Measurements from ENCODE around the gene DMGDH.
A peak's percentile ranks its signal among the peaks of the same experiment; 100 is the strongest.

Gene DMGDH

GRCh38 chr5:79008362-79008761 lies 61.1 kb downstream of the DMGDH start:
- DNase-seq: no peak

GRCh38 chr5:79007872-79008271 lies 61.6 kb downstream of the DMGDH start:
- no peak for DNase-seq

- DNase-seq: no peak
Observed at GRCh38 chr5:79005936-79006631, 63.4 kb downstream of the DMGDH start.

GRCh38 chr5:79005151-79005550 lies 64.3 kb downstream of the DMGDH start:
- no peak for DNase-seq

GRCh38 chr5:79002374-79002773 lies 67.1 kb downstream of the DMGDH start:
- no peak for DNase-seq

GRCh38 chr5:79001471-79001870 lies 68.0 kb downstream of the DMGDH start:
- DNase-seq: peak in 2 of 3 donors; percentile 13 to 28

GRCh38 chr5:78997090-78997489 lies 72.4 kb downstream of the DMGDH start:
- DNase-seq: no peak

GRCh38 chr5:78995521-78996007 lies 73.9 kb downstream of the DMGDH start:
- DNase-seq: no peak

GRCh38 chr5:78993165-78993564 lies 76.3 kb downstream of the DMGDH start:
- no peak for DNase-seq

GRCh38 chr5:78992146-78992545 lies 77.3 kb downstream of the DMGDH start:
- no peak for DNase-seq

GRCh38 chr5:78989080-78989479 lies 80.4 kb downstream of the DMGDH start:
- no peak for DNase-seq

GRCh38 chr5:78985725-78986223 lies 83.7 kb downstream of the DMGDH start:
- DNase-seq: peak; percentile 50 to 64 (median 52)

- peak; percentile 72 to 87 (median 78) for DNase-seq
Observed at GRCh38 chr5:78985116-78985724, 84.3 kb downstream of the DMGDH start, which contains the start of gene ARSB. ARSB (minus strand) TSS chr5:78985310; CDS start chr5:78985248, 62 bp downstream.

- DNase-seq: peak; percentile 86 to 95 (median 92)
Observed at GRCh38 chr5:78984439-78985115, 84.9 kb downstream of the DMGDH start.

GRCh38 chr5:78983601-78984438 lies 85.7 kb downstream of the DMGDH start:
- DNase-seq: no peak

GRCh38 chr5:78983194-78983593 lies 86.3 kb downstream of the DMGDH start:
- DNase-seq: peak; percentile 43 to 60 (median 49)

- DNase-seq: peak; percentile 62 to 77 (median 75)
Observed at GRCh38 chr5:78979909-78980308, 89.6 kb downstream of the DMGDH start.

- no peak for DNase-seq
Observed at GRCh38 chr5:78979117-78979742, 90.2 kb downstream of the DMGDH start.

GRCh38 chr5:78975035-78975434 lies 94.4 kb downstream of the DMGDH start:
- no peak for DNase-seq

GRCh38 chr5:78974601-78975000 lies 94.9 kb downstream of the DMGDH start:
- no peak for DNase-seq

- no peak for DNase-seq
Observed at GRCh38 chr5:78974011-78974410, 95.5 kb downstream of the DMGDH start.
